Choroid plexus epithelial cell (primary cell): ENCODE data around the gene CCNT1.
A peak's percentile ranks its signal among the peaks of the same experiment; 100 is the strongest.
"Not testable (repeated sequence)": the region's sequence is repeated elsewhere in the genome, so short reads cannot be mapped to it uniquely, and the experiment has no call there.

Experiments used
- DNase-seq: peaks from one replicate; pipeline ENCODE4 v3.0.0-alpha.2; 2010; ENCODE audit warnings: low read depth
- H3K4me3 ChIP-seq: 2 replicates; pipeline ENCODE4 v1.5.1; 2011; ENCODE audit warnings: low read depth, mild to moderate bottlenecking, control low read depth, low read length, moderate library complexity
- TF ChIP-seq, protein P1 (sequence below): conservative IDR thresholded peaks from 2 replicates; pipeline ENCODE4 v1.5.1; 2011; ENCODE audit warnings: low read depth, mild to moderate bottlenecking, control low read depth, inconsistent platforms, low read length, moderate library complexity

CCNT1 gene

GRCh38 chr12:48717252-48717695, 767 bp upstream of the CCNT1 start:
- H3K4me3 ChIP-seq = peak overlapping the region; percentile 69
- peak; percentile 25 for DNase-seq
- TF ChIP-seq, protein P1, sequence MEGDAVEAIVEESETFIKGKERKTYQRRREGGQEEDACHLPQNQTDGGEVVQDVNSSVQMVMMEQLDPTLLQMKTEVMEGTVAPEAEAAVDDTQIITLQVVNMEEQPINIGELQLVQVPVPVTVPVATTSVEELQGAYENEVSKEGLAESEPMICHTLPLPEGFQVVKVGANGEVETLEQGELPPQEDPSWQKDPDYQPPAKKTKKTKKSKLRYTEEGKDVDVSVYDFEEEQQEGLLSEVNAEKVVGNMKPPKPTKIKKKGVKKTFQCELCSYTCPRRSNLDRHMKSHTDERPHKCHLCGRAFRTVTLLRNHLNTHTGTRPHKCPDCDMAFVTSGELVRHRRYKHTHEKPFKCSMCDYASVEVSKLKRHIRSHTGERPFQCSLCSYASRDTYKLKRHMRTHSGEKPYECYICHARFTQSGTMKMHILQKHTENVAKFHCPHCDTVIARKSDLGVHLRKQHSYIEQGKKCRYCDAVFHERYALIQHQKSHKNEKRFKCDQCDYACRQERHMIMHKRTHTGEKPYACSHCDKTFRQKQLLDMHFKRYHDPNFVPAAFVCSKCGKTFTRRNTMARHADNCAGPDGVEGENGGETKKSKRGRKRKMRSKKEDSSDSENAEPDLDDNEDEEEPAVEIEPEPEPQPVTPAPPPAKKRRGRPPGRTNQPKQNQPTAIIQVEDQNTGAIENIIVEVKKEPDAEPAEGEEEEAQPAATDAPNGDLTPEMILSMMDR = no peak

- TF ChIP-seq, protein P1 = no peak
- no peak for DNase-seq
- peak overlapping the region; percentile 69 for H3K4me3 ChIP-seq
These were observed 377 bp downstream of the CCNT1 start for GRCh38 chr12:48716168-48716492.

- no peak overlapping the region for H3K4me3 ChIP-seq
- TF ChIP-seq, protein P1 = no peak
- DNase-seq = no peak
These were observed 4.3 kb downstream of the CCNT1 start for GRCh38 chr12:48712209-48712608.

DNA sequence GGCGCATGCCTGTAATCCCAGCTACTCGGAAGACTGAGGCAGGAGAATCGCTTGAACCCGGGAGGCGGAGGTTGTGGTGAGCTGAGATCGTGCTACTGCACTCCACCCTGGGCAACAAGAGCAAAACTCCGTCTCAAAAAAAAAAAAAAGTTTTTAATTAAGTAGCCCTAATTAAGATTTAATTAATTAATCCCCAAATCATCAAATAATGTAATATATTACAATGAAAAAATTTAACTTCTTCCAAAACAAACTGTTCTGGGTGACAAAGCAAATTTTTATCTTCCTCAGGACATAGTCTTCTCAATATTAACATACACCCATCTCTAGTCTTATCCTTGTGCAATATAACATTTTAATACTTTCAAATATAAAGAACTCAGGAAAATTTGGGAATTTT, 17.7 kb downstream of the CCNT1 start:
- not testable (repeated sequence) for DNase-seq, H3K4me3 ChIP-seq

- no peak for DNase-seq
- TF ChIP-seq, protein P1 = no peak
These were observed 19.9 kb downstream of the CCNT1 start for GRCh38 chr12:48696626-48697025.

DNA sequence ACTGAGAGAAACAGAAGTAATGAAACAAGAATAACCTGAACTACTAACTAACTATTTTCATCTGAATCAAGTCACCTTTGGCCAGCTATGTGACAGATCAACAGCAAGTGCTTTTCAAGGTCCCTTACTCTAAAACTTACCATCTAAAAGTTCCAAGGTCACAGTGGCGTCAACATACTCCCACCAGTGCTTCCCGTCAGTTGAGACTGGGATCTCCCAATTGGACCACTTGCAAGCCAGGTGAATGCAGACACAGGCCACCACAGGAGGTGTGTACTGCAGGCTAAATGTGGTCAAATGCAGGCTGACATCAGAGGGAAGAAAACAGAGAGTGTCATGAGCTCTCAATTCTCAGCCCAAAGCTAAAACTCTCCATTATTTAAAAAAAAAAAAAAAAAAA, 20.6 kb downstream of the CCNT1 start:
- TF ChIP-seq, protein P1 = no peak
- no peak overlapping the region for H3K4me3 ChIP-seq
- DNase-seq = no peak

More at GRCh38 chr12:48696626-48697025, 19.9 kb downstream of the CCNT1 start:
- no peak overlapping the region for H3K4me3 ChIP-seq

DNA sequence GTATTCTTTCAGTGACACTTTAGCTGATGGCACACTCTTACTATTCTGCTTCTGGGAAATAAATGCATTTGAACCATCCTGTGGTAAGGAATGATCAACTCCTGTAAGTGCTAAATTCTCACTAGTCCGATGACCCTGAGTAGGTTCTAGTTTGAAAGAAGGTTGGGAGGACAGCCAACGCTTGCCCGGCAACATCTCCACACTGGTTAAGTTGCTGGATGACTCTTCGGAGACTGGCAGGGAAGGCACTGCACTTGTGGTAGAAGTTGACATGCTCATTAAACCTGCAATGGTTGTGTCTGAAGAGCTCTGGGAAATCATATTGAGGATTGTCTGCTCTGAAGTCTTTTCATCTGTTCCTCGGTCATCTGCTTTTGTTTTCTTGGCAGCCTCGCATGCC, 22.5 kb downstream of the CCNT1 start:
- TF ChIP-seq, protein P1 = no peak

GRCh38 chr12:48693572-48693971, 22.9 kb downstream of the CCNT1 start:
- DNase-seq = no peak
- TF ChIP-seq, protein P1 = no peak
- no peak overlapping the region for H3K4me3 ChIP-seq

More for the DNA sequence above, 22.5 kb downstream of the CCNT1 start:
- no peak for DNase-seq
- no peak overlapping the region for H3K4me3 ChIP-seq
